Measurements from ENCODE around the gene CUL7. TPM values are rescaled to one million over a fixed set of nuclear protein-coding genes. Genes with fewer than 3 reads are reported as not detected.

The CUL7 gene
- total and polyA plus RNA-seq, 2 of the 8 experiments (the other 6 are each of a cell fraction or from before 2014, with no cell fraction given), result 10.8 to 15.0 TPM

DNA sequence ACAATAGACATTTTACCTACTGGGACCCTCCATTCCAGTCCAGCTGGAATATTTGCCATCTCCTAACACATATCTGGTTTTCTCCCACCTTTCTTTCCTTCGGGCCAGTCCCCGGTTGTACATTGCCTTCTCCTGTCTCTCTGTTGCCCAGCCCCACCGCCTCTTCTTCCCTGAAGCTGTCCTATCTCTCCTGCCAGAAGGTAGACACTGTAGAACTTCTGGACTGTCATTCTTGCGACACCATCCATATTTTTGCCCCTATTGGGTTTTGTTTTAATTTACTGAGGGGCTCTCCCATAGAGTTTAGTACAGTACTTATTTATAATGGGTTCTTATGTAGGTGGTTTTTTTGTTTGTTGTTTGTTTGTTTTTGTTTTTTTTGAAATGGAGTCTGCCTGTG is 27.4 kb upstream of the CUL7 start (continued):
- TF ChIP-seq, protein P1, sequence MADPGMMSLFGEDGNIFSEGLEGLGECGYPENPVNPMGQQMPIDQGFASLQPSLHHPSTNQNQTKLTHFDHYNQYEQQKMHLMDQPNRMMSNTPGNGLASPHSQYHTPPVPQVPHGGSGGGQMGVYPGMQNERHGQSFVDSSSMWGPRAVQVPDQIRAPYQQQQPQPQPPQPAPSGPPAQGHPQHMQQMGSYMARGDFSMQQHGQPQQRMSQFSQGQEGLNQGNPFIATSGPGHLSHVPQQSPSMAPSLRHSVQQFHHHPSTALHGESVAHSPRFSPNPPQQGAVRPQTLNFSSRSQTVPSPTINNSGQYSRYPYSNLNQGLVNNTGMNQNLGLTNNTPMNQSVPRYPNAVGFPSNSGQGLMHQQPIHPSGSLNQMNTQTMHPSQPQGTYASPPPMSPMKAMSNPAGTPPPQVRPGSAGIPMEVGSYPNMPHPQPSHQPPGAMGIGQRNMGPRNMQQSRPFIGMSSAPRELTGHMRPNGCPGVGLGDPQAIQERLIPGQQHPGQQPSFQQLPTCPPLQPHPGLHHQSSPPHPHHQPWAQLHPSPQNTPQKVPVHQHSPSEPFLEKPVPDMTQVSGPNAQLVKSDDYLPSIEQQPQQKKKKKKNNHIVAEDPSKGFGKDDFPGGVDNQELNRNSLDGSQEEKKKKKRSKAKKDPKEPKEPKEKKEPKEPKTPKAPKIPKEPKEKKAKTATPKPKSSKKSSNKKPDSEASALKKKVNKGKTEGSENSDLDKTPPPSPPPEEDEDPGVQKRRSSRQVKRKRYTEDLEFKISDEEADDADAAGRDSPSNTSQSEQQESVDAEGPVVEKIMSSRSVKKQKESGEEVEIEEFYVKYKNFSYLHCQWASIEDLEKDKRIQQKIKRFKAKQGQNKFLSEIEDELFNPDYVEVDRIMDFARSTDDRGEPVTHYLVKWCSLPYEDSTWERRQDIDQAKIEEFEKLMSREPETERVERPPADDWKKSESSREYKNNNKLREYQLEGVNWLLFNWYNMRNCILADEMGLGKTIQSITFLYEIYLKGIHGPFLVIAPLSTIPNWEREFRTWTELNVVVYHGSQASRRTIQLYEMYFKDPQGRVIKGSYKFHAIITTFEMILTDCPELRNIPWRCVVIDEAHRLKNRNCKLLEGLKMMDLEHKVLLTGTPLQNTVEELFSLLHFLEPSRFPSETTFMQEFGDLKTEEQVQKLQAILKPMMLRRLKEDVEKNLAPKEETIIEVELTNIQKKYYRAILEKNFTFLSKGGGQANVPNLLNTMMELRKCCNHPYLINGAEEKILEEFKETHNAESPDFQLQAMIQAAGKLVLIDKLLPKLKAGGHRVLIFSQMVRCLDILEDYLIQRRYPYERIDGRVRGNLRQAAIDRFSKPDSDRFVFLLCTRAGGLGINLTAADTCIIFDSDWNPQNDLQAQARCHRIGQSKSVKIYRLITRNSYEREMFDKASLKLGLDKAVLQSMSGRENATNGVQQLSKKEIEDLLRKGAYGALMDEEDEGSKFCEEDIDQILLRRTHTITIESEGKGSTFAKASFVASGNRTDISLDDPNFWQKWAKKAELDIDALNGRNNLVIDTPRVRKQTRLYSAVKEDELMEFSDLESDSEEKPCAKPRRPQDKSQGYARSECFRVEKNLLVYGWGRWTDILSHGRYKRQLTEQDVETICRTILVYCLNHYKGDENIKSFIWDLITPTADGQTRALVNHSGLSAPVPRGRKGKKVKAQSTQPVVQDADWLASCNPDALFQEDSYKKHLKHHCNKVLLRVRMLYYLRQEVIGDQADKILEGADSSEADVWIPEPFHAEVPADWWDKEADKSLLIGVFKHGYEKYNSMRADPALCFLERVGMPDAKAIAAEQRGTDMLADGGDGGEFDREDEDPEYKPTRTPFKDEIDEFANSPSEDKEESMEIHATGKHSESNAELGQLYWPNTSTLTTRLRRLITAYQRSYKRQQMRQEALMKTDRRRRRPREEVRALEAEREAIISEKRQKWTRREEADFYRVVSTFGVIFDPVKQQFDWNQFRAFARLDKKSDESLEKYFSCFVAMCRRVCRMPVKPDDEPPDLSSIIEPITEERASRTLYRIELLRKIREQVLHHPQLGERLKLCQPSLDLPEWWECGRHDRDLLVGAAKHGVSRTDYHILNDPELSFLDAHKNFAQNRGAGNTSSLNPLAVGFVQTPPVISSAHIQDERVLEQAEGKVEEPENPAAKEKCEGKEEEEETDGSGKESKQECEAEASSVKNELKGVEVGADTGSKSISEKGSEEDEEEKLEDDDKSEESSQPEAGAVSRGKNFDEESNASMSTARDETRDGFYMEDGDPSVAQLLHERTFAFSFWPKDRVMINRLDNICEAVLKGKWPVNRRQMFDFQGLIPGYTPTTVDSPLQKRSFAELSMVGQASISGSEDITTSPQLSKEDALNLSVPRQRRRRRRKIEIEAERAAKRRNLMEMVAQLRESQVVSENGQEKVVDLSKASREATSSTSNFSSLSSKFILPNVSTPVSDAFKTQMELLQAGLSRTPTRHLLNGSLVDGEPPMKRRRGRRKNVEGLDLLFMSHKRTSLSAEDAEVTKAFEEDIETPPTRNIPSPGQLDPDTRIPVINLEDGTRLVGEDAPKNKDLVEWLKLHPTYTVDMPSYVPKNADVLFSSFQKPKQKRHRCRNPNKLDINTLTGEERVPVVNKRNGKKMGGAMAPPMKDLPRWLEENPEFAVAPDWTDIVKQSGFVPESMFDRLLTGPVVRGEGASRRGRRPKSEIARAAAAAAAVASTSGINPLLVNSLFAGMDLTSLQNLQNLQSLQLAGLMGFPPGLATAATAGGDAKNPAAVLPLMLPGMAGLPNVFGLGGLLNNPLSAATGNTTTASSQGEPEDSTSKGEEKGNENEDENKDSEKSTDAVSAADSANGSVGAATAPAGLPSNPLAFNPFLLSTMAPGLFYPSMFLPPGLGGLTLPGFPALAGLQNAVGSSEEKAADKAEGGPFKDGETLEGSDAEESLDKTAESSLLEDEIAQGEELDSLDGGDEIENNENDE (IDR thresholded peaks at IDR 0.05; ENCODE audit: insufficient replicate concordance, low read length), result no peak
- no peak for TF ChIP-seq CBX5 (IDR thresholded peaks at IDR 0.05; ENCODE audit: low read depth, low read length)
- TF ChIP-seq TCF12 (IDR thresholded peaks at IDR 0.05; ENCODE audit: low read depth, low read length), result no peak
- TF ChIP-seq POLR2A (IDR thresholded peaks at IDR 0.05; ENCODE audit: control extremely low read depth in 1 of 2, low read depth in 2 of 2, low read length in 2 of 2), result no peak
- TF ChIP-seq, protein P2, sequence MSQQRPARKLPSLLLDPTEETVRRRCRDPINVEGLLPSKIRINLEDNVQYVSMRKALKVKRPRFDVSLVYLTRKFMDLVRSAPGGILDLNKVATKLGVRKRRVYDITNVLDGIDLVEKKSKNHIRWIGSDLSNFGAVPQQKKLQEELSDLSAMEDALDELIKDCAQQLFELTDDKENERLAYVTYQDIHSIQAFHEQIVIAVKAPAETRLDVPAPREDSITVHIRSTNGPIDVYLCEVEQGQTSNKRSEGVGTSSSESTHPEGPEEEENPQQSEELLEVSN (IDR thresholded peaks at IDR 0.05), result no peak
- no peak for TF ChIP-seq TBP (IDR thresholded peaks at IDR 0.05; ENCODE audit: low read depth, low read length)
- TF ChIP-seq MAFK (IDR thresholded peaks at IDR 0.05; ENCODE audit: low read depth, low read length), result no peak
- no peak for TF ChIP-seq TAF7 (optimal IDR thresholded peaks at IDR 0.05; ENCODE audit: borderline replicate concordance, low read depth, low read length)
- TF ChIP-seq EP300 (IDR thresholded peaks at IDR 0.05; ENCODE audit: borderline replicate concordance in 1 of 2, low read depth in 2 of 2, low read length in 2 of 2), result no peak
- no peak for TF ChIP-seq YY1 (IDR thresholded peaks at IDR 0.05; ENCODE audit: low read depth, low read length)
- no peak for TF ChIP-seq KDM4A (IDR thresholded peaks at IDR 0.05; ENCODE audit: low read depth, low read length, severe bottlenecking)
- no peak for TF ChIP-seq ZNF274 (IDR thresholded peaks at IDR 0.05; ENCODE audit: borderline replicate concordance, extremely low read depth, low read length)
